Measurements from ENCODE around the gene VWA5B2. TPM values are rescaled to one million over a fixed set of nuclear protein-coding genes. Genes with fewer than 3 reads are reported as not detected.

Gene VWA5B2
- total and polyA plus RNA-seq, 2 experiments from 2014 or later: 0.66 TPM; not detected in 1

- H3K36me3 ChIP-seq (ENCODE audit: insufficient read depth): no peaks in the 10 kb centered on the region; the same call in 1 of the 2 replicates
- TF ChIP-seq CREB1 (CRISPR knock-in tag; IDR thresholded peaks at IDR 0.05; ENCODE audit: low read depth): no peak
- TF ChIP-seq POLR2AphosphoS5 (IDR thresholded peaks at IDR 0.05; ENCODE audit: low read depth): no peak
- TF ChIP-seq ETS1 (IDR thresholded peaks at IDR 0.05): no peak
- TF ChIP-seq STAT1 (IDR thresholded peaks at IDR 0.05; ENCODE audit: unreplicated experiment): no peak
- TF ChIP-seq EZH2phosphoT487 (IDR thresholded peaks at IDR 0.05; ENCODE audit: unreplicated experiment): no peak
- TF ChIP-seq CTCF (conservative IDR thresholded peaks at IDR 0.05; ENCODE audit: low read depth in 2 of 2): no peak
- no peak for TF ChIP-seq ZNF114 (CRISPR knock-in tag; IDR thresholded peaks at IDR 0.05)
- TF ChIP-seq REST (IDR thresholded peaks at IDR 0.05; ENCODE audit: unreplicated experiment): no peak
- no peak for TF ChIP-seq EZH2 (IDR thresholded peaks at IDR 0.05; ENCODE audit: low read depth, unreplicated experiment)
- no peak for TF ChIP-seq JUNB (IDR thresholded peaks at IDR 0.05; ENCODE audit: unreplicated experiment)
- H3F3A ChIP-seq (replicated peaks; ENCODE audit: low read depth): no peaks in the 10 kb centered on the region
- Mint-ChIP-seq H3K4me3 (no peak overlapping the region), H3K27ac (no peak overlapping the region), H3K27me3 (ENCODE audit: insufficient read depth, low read depth, poor library complexity) (peaks cover 10% of the 10 kb centered on the region), H3K9me3 (no peaks in the 10 kb centered on the region), H3K4me1 (peaks cover 14% of the 10 kb centered on the region), H3K36me3 (ENCODE audit: low read depth) (peaks cover 21% of the 10 kb centered on the region)
- H3K4me2 ChIP-seq: no peak overlapping the region
- H4K20me1 ChIP-seq (replicated peaks; ENCODE audit: insufficient read depth): peaks cover 12% of the 10 kb centered on the region
- no peak for DNase-seq (ENCODE audit: low spot score)
- no peak overlapping the region for H3K4me3 ChIP-seq
- no peak for ATAC-seq
- H3K27me3 ChIP-seq (ENCODE audit: insufficient read depth): peaks cover 16% of the 10 kb centered on the region
- H3K79me2 ChIP-seq (replicated peaks; ENCODE audit: insufficient read depth): no peaks in the 10 kb centered on the region
- no peaks in the 10 kb centered on the region for H3K9me2 ChIP-seq (ENCODE audit: insufficient read depth)
- no peaks in the 10 kb centered on the region for H3K4me1 ChIP-seq (ENCODE audit: insufficient read depth)
- H3K27ac ChIP-seq (ENCODE audit: low read depth): no peak overlapping the region
- no peak overlapping the region for H2AFZ ChIP-seq
Observed at GRCh38 chr3:184239221-184239620, 9.8 kb downstream of the VWA5B2 start.
